A549 treated with Hydrocortisone at 1 μM for 4 hours (cell line): ENCODE data around the gene TIMM22. TPM values are rescaled to one million over a fixed set of nuclear protein-coding genes. Genes with fewer than 3 reads are reported as not detected.

Experiments used
- total RNA-seq: library from RNA; stranded (reverse); fragments of 200-300 nt; extraction: Qiagen RNA extraction; gene quantifications from 5 replicates; pipeline ENCODE4 v1.2.3, GENCODE V29; 2022

Gene TIMM22
- 27.5 to 30.7 TPM (median 30.4 TPM) in 5 replicates for total RNA-seq

GRCh38 chr17:996554-997344, at the start of gene TIMM22:
TSS of gene TIMM22 (plus strand) at chr17:997129. CDS start at chr17:997143, 14 bp downstream.

GRCh38 chr17:979539-980405, 17.2 kb upstream of the TIMM22 start, which contains the start of gene NXN:
TSS of gene NXN (minus strand) at chr17:979776.

Other genes with a start within 250 kb of the TIMM22 start
- 53.7 to 64.9 TPM (median 56.6 TPM) in 5 replicates for gene GEMIN4, start 244.9 kb upstream of the TIMM22 start, total RNA-seq
- gene GLOD4, start 214.8 kb upstream of the TIMM22 start, total RNA-seq = 95.1 to 151 TPM (median 99.9 TPM) in 5 replicates
- 41.9 to 52.2 TPM (median 42.9 TPM) in 5 replicates for gene MRM3, start 214.8 kb upstream of the TIMM22 start, total RNA-seq
- 23.0 to 27.3 TPM (median 24.8 TPM) in 5 replicates for gene NXN, start 17.4 kb upstream of the TIMM22 start, total RNA-seq
- gene ABR, start 182.9 kb downstream of the TIMM22 start, total RNA-seq = 111 to 154 TPM (median 128 TPM) in 5 replicates